ENCODE data around the gene FAHD1. TPM values are rescaled to one million over a fixed set of nuclear protein-coding genes. Genes with fewer than 3 reads are reported as not detected.
A peak's percentile ranks its signal among the peaks of the same experiment; 100 is the strongest.

Gene FAHD1
- total and polyA plus RNA-seq, 9 of the 15 experiments (the other 6 are each of a cell fraction or from before 2014, with no cell fraction given) = 2.2 to 20.9 (median 10.7) TPM

- TF ChIP-seq PURB (CRISPR knock-in tag; IDR thresholded peaks at IDR 0.05; ENCODE audit: low read depth) = no peak
- TF ChIP-seq ID3 (CRISPR knock-in tag; IDR thresholded peaks at IDR 0.05) = no peak
- TF ChIP-seq ID3 (tag; IDR thresholded peaks at IDR 0.05) = no peak
- no peak for TF ChIP-seq TBL1XR1 (IDR thresholded peaks at IDR 0.05; ENCODE audit: low read length in 2 of 2)
- TF ChIP-seq TARDBP (IDR thresholded peaks at IDR 0.05) = no peak
- TF ChIP-seq POLR2G (IDR thresholded peaks at IDR 0.05; ENCODE audit: low read depth, low read length) = peak; percentile 41
- no peak for TF ChIP-seq CTCFL (IDR thresholded peaks at IDR 0.05; ENCODE audit: borderline replicate concordance, insufficient read depth, low read depth, low read length, poor library complexity, severe bottlenecking)
- no peak for TF ChIP-seq FOXK1 (CRISPR knock-in tag; IDR thresholded peaks at IDR 0.05; ENCODE audit: borderline replicate concordance)
- TF ChIP-seq POLR2A (conservative IDR thresholded peaks at IDR 0.05) = no peak
- TF ChIP-seq MEIS2 (IDR thresholded peaks at IDR 0.05; ENCODE audit: partially characterized antibody) = no peak
- no peak for TF ChIP-seq SIN3A (IDR thresholded peaks at IDR 0.05; ENCODE audit: borderline replicate concordance in 2 of 2, control insufficient read depth in 1 of 2, low read depth in 2 of 2, low read length in 2 of 2)
- TF ChIP-seq RFX7 (CRISPR knock-in tag; IDR thresholded peaks at IDR 0.05) = no peak
These were observed 40.6 kb upstream of the FAHD1 start (continued) for GRCh38 chr16:1786242-1787055.

Data from K562 (cell line).